Measurements from ENCODE around the gene FRAT1. TPM values are rescaled to one million over a fixed set of nuclear protein-coding genes. Genes with fewer than 3 reads are reported as not detected.
"Not testable (repeated sequence)": the region's sequence is repeated elsewhere in the genome, so short reads cannot be mapped to it uniquely, and the experiment has no call there.

The FRAT1 gene
- total and polyA plus RNA-seq, 2 donors (not counting 3 experiments of a cell fraction or from before 2014, with no cell fraction given), result 2.2 to 3.2 TPM

DNA sequence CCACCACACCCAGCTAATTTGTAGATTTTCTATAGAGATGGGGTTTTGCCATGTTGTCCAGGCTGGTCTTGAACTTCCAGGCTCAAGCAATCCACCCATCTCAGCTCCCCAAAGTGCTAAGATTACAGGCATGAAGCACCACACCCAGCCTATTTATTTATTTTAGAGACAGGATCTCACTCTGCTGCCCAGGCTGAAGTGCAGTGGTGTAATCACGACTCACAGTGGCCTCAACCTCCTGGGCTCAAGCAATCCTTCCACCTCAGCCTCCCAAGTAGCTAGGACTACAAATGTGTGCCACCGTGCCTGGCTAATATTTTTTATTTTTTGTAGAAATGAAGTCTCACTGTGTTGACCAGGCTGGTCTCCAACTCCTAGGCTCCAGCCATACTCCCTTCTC is 22.3 kb downstream of the FRAT1 start:
- TF ChIP-seq FOS (IDR thresholded peaks at IDR 0.05; ENCODE audit: borderline replicate concordance, insufficient read depth, low read length), result no peak
- TF ChIP-seq JUN (IDR thresholded peaks at IDR 0.05; ENCODE audit: borderline replicate concordance, insufficient read depth, insufficient read length, low read depth), result no peak
- TF ChIP-seq, protein P1, sequence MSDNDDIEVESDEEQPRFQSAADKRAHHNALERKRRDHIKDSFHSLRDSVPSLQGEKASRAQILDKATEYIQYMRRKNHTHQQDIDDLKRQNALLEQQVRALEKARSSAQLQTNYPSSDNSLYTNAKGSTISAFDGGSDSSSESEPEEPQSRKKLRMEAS (IDR thresholded peaks at IDR 0.05; ENCODE audit: insufficient read depth, insufficient read length), result no peak
- TF ChIP-seq, protein P2, sequence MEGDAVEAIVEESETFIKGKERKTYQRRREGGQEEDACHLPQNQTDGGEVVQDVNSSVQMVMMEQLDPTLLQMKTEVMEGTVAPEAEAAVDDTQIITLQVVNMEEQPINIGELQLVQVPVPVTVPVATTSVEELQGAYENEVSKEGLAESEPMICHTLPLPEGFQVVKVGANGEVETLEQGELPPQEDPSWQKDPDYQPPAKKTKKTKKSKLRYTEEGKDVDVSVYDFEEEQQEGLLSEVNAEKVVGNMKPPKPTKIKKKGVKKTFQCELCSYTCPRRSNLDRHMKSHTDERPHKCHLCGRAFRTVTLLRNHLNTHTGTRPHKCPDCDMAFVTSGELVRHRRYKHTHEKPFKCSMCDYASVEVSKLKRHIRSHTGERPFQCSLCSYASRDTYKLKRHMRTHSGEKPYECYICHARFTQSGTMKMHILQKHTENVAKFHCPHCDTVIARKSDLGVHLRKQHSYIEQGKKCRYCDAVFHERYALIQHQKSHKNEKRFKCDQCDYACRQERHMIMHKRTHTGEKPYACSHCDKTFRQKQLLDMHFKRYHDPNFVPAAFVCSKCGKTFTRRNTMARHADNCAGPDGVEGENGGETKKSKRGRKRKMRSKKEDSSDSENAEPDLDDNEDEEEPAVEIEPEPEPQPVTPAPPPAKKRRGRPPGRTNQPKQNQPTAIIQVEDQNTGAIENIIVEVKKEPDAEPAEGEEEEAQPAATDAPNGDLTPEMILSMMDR (IDR thresholded peaks at IDR 0.05; ENCODE audit: extremely low read depth in 1 of 2, insufficient read depth in 1 of 2, low read depth in 1 of 2, low read length in 2 of 2), result no peak
- TF ChIP-seq GATA2 (IDR thresholded peaks at IDR 0.05; ENCODE audit: insufficient read depth, insufficient read length, low read depth, low read length), result no peak
- TF ChIP-seq MYC (IDR thresholded peaks at IDR 0.05; ENCODE audit: low read depth, low read length), result no peak
- no peak for TF ChIP-seq EZH2 (IDR thresholded peaks at IDR 0.05; ENCODE audit: borderline replicate concordance, low read depth, low read length, severe bottlenecking)
- no peak for TF ChIP-seq POLR2A (IDR thresholded peaks at IDR 0.05; ENCODE audit: low read depth, low read length)
- no peak for TF ChIP-seq POLR2AphosphoS5 (IDR thresholded peaks at IDR 0.05; ENCODE audit: insufficient read depth, low read depth, low read length)
- Histone ChIP-seq H3K27me3 (ENCODE audit: control insufficient read depth in 2 of 2, insufficient read depth in 2 of 2, low read length in 2 of 2) (peaks cover 18 to 20% of the 10 kb centered on the region in 2 experiments), H2AFZ (ENCODE audit: low read depth, low read length) (no peak overlapping the region), H3K9ac (replicated peaks; ENCODE audit: extremely low read depth, insufficient read depth, low read length) (no peak overlapping the region), H3K36me3 (ENCODE audit: control insufficient read depth in 2 of 2, extremely low read depth in 1 of 2, insufficient read depth in 2 of 2, low read length in 2 of 2) (no peaks in the 10 kb centered on the region), H3K9me1 (replicated peaks; ENCODE audit: control insufficient read depth, extremely low read depth, insufficient read depth, low read length) (no peaks in the 10 kb centered on the region), H3K4me1 (ENCODE audit: control insufficient read depth, extremely low read depth, insufficient read depth, low read length) (no peaks in the 10 kb centered on the region), H3K9me3 (replicated peaks; ENCODE audit: control insufficient read depth, insufficient read depth, low read length) (no peaks in the 10 kb centered on the region), H3K79me2 (ENCODE audit: control insufficient read depth, insufficient read depth, low read length) (no peaks in the 10 kb centered on the region), H3K27ac (ENCODE audit: insufficient read depth, low read depth, low read length) (no peak overlapping the region), H4K20me1 (replicated peaks; ENCODE audit: control insufficient read depth, extremely low read depth, insufficient read depth, low read length) (no peaks in the 10 kb centered on the region), H3K4me3 (replicated peaks in 1 of 3; ENCODE audit: insufficient read depth in 1 of 3, low read depth in 1 of 3, low read length in 3 of 3) (no peak overlapping the region), H3K4me2 (ENCODE audit: insufficient read depth, low read length) (no peak overlapping the region)
- BruUV-seq (replicated peaks), result no TSS peak
- dilution Hi-C loops (cut with MboI; ENCODE audit: extremely low pct_ligation_motif_present, low sequenced_read_pairs), result no loop called here
- no peak for DNase-seq (ENCODE audit: low read depth, low spot score)
- POLR2A ChIA-PET, result no interaction called here
- intact Hi-C loops (cut with micrococcal nuclease), result no loop called here
- CTCF ChIA-PET, result interaction anchor here (1.0 to 2.0 kb wide), 4 partner anchors 8 to 269 kb away, joined by 3 to 4 read pairs (median 4); no protein-coding TSS in a partner anchor
- no peak for FAIRE-seq

- CTCF ChIA-PET, result interaction anchor here (3.4 kb wide), 1 partner anchor 11 kb away, joined by 14 read pairs; no protein-coding TSS in a partner anchor
Observed at GRCh38 chr10:97343664-97344063, 24.6 kb downstream of the FRAT1 start.

More at GRCh38 chr10:97343664-97344063, 24.6 kb downstream of the FRAT1 start:
- H3K9ac ChIP-seq (replicated peaks; ENCODE audit: extremely low read depth, insufficient read depth, low read length); H3K4me2 ChIP-seq (ENCODE audit: insufficient read depth, low read length); H4K20me1 ChIP-seq (replicated peaks; ENCODE audit: control insufficient read depth, extremely low read depth, insufficient read depth, low read length); POLR2A ChIA-PET; H3K36me3 ChIP-seq (ENCODE audit: control insufficient read depth in 2 of 2, extremely low read depth in 1 of 2, insufficient read depth in 2 of 2, low read length in 2 of 2); dilution Hi-C loops (cut with MboI; ENCODE audit: extremely low pct_ligation_motif_present, low sequenced_read_pairs); H3K27me3 ChIP-seq (ENCODE audit: control insufficient read depth in 2 of 2, insufficient read depth in 2 of 2, low read length in 2 of 2); FAIRE-seq; DNase-seq (ENCODE audit: low read depth, low spot score); BruUV-seq (replicated peaks); intact Hi-C loops (cut with micrococcal nuclease); H3K9me3 ChIP-seq (replicated peaks; ENCODE audit: control insufficient read depth, insufficient read depth, low read length); H3K9me1 ChIP-seq (replicated peaks; ENCODE audit: control insufficient read depth, extremely low read depth, insufficient read depth, low read length); H3K4me1 ChIP-seq (ENCODE audit: control insufficient read depth, extremely low read depth, insufficient read depth, low read length); H2AFZ ChIP-seq (ENCODE audit: low read depth, low read length); H3K4me3 ChIP-seq (replicated peaks in 1 of 3; ENCODE audit: insufficient read depth in 1 of 3, low read depth in 1 of 3, low read length in 3 of 3); H3K79me2 ChIP-seq (ENCODE audit: control insufficient read depth, insufficient read depth, low read length); H3K27ac ChIP-seq (ENCODE audit: insufficient read depth, low read depth, low read length): not testable (repeated sequence)

Data from endothelial cell of umbilical vein (primary cell).